Fibroblast of lung (primary cell): ENCODE data around the gene TCFL5.

Experiments
- CTCF ChIP-seq, 2 donors: IDR thresholded peaks in 1 of 2; conservative IDR thresholded peaks in 1 of 2; 1 replicate in 1 of 2; 2 replicates in 1 of 2; pipeline ENCODE4 v1.5.1; 2011 to 2012; ENCODE audit warnings: low read length in 2 of 2, control low read depth in 1 of 2, inconsistent platforms in 1 of 2, low read depth in 1 of 2, mild to moderate bottlenecking in 1 of 2
- EZH2 ChIP-seq: IDR thresholded peaks from 2 replicates; pipeline ENCODE4 v1.5.1; 2012; ENCODE audit warnings: low read length, control low read depth, mild to moderate bottlenecking; ENCODE audit errors: missing control alignments

- TF ChIP-seq CTCF (conservative IDR thresholded peaks at IDR 0.05 in 1 of 2, IDR thresholded peaks at IDR 0.05 in 1 of 2; ENCODE audit: low read depth in 1 of 2, low read length in 2 of 2) (no peak), EZH2 (no peak)
Observed at GRCh38 chr20:62840244-62841197, 21.1 kb downstream of the TCFL5 start.
